Liver (tissue), 9 donors: ENCODE data around the gene TMEM167A. TPM values are rescaled to one million over a fixed set of nuclear protein-coding genes. Genes with fewer than 3 reads are reported as not detected.

ENCODE experiments used
- DNase-seq: peaks from one replicate; pipeline ENCODE4 v3.0.0-alpha.2; 2017; ENCODE audit warnings: low spot score
- H3K27ac ChIP-seq, 2 donors: one replicate each; pipeline ENCODE4 v1.7.0; 2013; ENCODE audit warnings: inconsistent platforms in 2 of 2, low read length in 2 of 2, control low read depth in 1 of 2, low read depth in 1 of 2, mild to moderate bottlenecking in 1 of 2
- H3K27me3 ChIP-seq, 4 donors: one replicate each; pipeline versions ENCODE4 v1.6.1 to v1.7.0; 2013; ENCODE audit warnings: low read length in 3 of 4, inconsistent platforms in 1 of 4, mild to moderate bottlenecking in 1 of 4, moderate library complexity in 1 of 4; ENCODE audit not compliant: control insufficient read depth in 4 of 4, insufficient read depth in 4 of 4
- H3K36me3 ChIP-seq, 4 donors: one replicate each; pipeline versions ENCODE4 v1.6.1 to v1.7.0; 2013; ENCODE audit warnings: low read length in 3 of 4, mild to moderate bottlenecking in 3 of 4, low read depth in 1 of 4, moderate library complexity in 1 of 4; ENCODE audit not compliant: control insufficient read depth in 4 of 4, insufficient read depth in 3 of 4
- H3K4me1 ChIP-seq, 4 donors: one replicate each; pipeline versions ENCODE4 v1.6.1 to v1.7.0; 2013; ENCODE audit warnings: low read length in 3 of 4, mild to moderate bottlenecking in 3 of 4, moderate library complexity in 1 of 4; ENCODE audit not compliant: control insufficient read depth in 4 of 4, insufficient read depth in 4 of 4
- H3K4me3 ChIP-seq, 3 donors: one replicate each; pipeline versions ENCODE4 v1.6.1 to v1.7.0; 2013; ENCODE audit warnings: low read length in 3 of 3, control low read depth in 1 of 3, low read depth in 1 of 3, mild to moderate bottlenecking in 1 of 3
- H3K9ac ChIP-seq, 2 donors: one replicate each; pipeline ENCODE4 v1.7.0; 2013; ENCODE audit warnings: low read length in 2 of 2, mild to moderate bottlenecking in 2 of 2, moderate library complexity in 2 of 2, control low read depth in 1 of 2, low read depth in 1 of 2
- H3K9me3 ChIP-seq, 4 donors: one replicate each; pipeline versions ENCODE4 v1.6.1 to v1.7.0; 2013; ENCODE audit warnings: low read length in 3 of 4; ENCODE audit not compliant: control insufficient read depth in 4 of 4
- ATF3 ChIP-seq: IDR thresholded peaks from 2 replicates; pipeline ENCODE4 v1.6.1; 2016; ENCODE audit warnings: antibody characterized with exemption
- CTCF ChIP-seq: fragments of 150-350 bp; IDR thresholded peaks from 2 replicates; pipeline ENCODE4 v1.5.1; 2017; ENCODE audit warnings: improper control_type of control experiment, low read depth, low read length; ENCODE audit not compliant: missing input control
- EGR1 ChIP-seq, 2 donors: IDR thresholded peaks; 2 replicates each; pipeline ENCODE4 v1.6.1; 2016 to 2018; ENCODE audit warnings: antibody characterized with exemption in 2 of 2, low read depth in 2 of 2
- FOXA2 ChIP-seq: IDR thresholded peaks from 2 replicates; pipeline ENCODE4 v1.6.1; 2016; ENCODE audit warnings: antibody characterized with exemption
- GABPA ChIP-seq, 2 donors: IDR thresholded peaks in 1 of 2; conservative IDR thresholded peaks in 1 of 2; 2 replicates each; pipeline ENCODE4 v1.6.1; 2016; ENCODE audit warnings: antibody characterized with exemption in 2 of 2, mild to moderate bottlenecking in 1 of 2, moderate library complexity in 1 of 2
- HNF4G ChIP-seq: IDR thresholded peaks from 2 replicates; pipeline ENCODE4 v1.6.1; 2016; ENCODE audit warnings: antibody characterized with exemption
- MAX ChIP-seq: IDR thresholded peaks from 2 replicates; pipeline ENCODE4 v1.6.1; 2016; ENCODE audit warnings: antibody characterized with exemption
- NR2F2 ChIP-seq: IDR thresholded peaks from 2 replicates; pipeline ENCODE4 v1.6.1; 2016; ENCODE audit warnings: antibody characterized with exemption
- REST ChIP-seq: IDR thresholded peaks from 2 replicates; pipeline ENCODE4 v1.6.1; 2016; ENCODE audit warnings: antibody characterized with exemption, mild to moderate bottlenecking
- YY1 ChIP-seq: IDR thresholded peaks from 2 replicates; pipeline ENCODE4 v1.6.1; 2016; ENCODE audit warnings: antibody characterized with exemption, mild to moderate bottlenecking
- ZBTB33 ChIP-seq: IDR thresholded peaks from 2 replicates; pipeline ENCODE4 v1.6.1; 2016; ENCODE audit warnings: antibody characterized with exemption
- WGBS: extraction: QIAGEN DNeasy Blood & Tissue Kit; methylation state at CpG from one replicate; pipeline ENCODE4 v1.1.7; 2013; 5-methylcytosine and 5-hydroxymethylcytosine counted together
- polyA plus RNA-seq, 2 donors: library from polyadenylated mRNA; stranded (reverse) in 1 of 2; unstranded in 1 of 2; fragments of 200-250 nt in 1 of 2; fragments of >200 nt in 1 of 2; fragmentation: Nextera tagmentation in 1 of 2; extraction: Ambion mirVana in 1 of 2; gene quantifications; one replicate each; pipeline versions ENCODE4 v1.2.1 to v1.2.3, GENCODE V29; 2013 to 2015
- total RNA-seq, 2 donors: library from RNA; depleted of rRNA; stranded (reverse); fragments of >200 nt; gene quantifications; one replicate each; pipeline ENCODE4 v1.2.3, GENCODE V29; 2014
- donor health status: healthy.
- donor health status: healthy.
- donor health status: healthy.
- donor health status: healthy.
- donor health status: healthy.

TMEM167A gene
- total and polyA plus RNA-seq, 4 donors: 27.0 to 55.2 (median 37.1) TPM

- H3K27me3 ChIP-seq: no peaks in the 10 kb centered on the region
Measured at GRCh38 chr5:83022334-83022733, 54.9 kb downstream of the TMEM167A start.

GRCh38 chr5:83015676-83016075, 61.5 kb downstream of the TMEM167A start:
- no peaks in the 10 kb centered on the region for H3K27me3 ChIP-seq
- no peak overlapping the region for H3K4me3 ChIP-seq
- no peak for DNase-seq
- TF ChIP-seq CTCF (no peak), ATF3 (no peak), GABPA (IDR thresholded peaks at IDR 0.05 in 1 of 2, conservative IDR thresholded peaks at IDR 0.05 in 1 of 2) (no peak)
- H3K36me3 ChIP-seq: no peaks in the 10 kb centered on the region
- no peaks in the 10 kb centered on the region for H3K4me1 ChIP-seq
- no peak overlapping the region for H3K27ac ChIP-seq
- no peaks in the 10 kb centered on the region for H3K9me3 ChIP-seq
- H3K9ac ChIP-seq: no peak overlapping the region
- WGBS: 48% methylated on average over 2 of the region's 2 CpGs

More at GRCh38 chr5:83022334-83022733, 54.9 kb downstream of the TMEM167A start:
- Histone ChIP-seq H3K4me1 (no peaks in the 10 kb centered on the region), H3K9me3 (no peaks in the 10 kb centered on the region), H3K9ac (no peak overlapping the region), H3K27ac (no peak overlapping the region), H3K36me3 (no peaks in the 10 kb centered on the region), H3K4me3 (no peak overlapping the region)
- 85% methylated on average over 4 of the region's 4 CpGs for WGBS
- no peak for DNase-seq
- no peak for TF ChIP-seq YY1
- TF ChIP-seq ZBTB33: no peak
- TF ChIP-seq FOXA2: no peak
- TF ChIP-seq CTCF: no peak

- H3K9ac ChIP-seq: no peak overlapping the region
- H3K9me3 ChIP-seq: no peaks in the 10 kb centered on the region
- no peak for DNase-seq
- H3K4me1 ChIP-seq: no peaks in the 10 kb centered on the region
- no peaks in the 10 kb centered on the region for H3K27me3 ChIP-seq
- 85% methylated on average over 3 of the region's 3 CpGs for WGBS
- H3K4me3 ChIP-seq: no peak overlapping the region
- H3K36me3 ChIP-seq: no peaks in the 10 kb centered on the region
- H3K27ac ChIP-seq: no peak overlapping the region
- TF ChIP-seq ZBTB33 (no peak), GABPA (IDR thresholded peaks at IDR 0.05 in 1 of 2, conservative IDR thresholded peaks at IDR 0.05 in 1 of 2) (no peak), HNF4G (no peak), YY1 (no peak), REST (no peak), NR2F2 (no peak), EGR1 (IDR thresholded peaks at IDR 0.05; ENCODE audit: low read depth in 2 of 2) (no peak), MAX (no peak), CTCF (no peak)
Measured at GRCh38 chr5:83011985-83012384, 65.2 kb downstream of the TMEM167A start.
